Measurements from ENCODE around the gene CLEC16A.

CLEC16A gene

GRCh38 chr16:11080327-11080967, 136.1 kb downstream of the CLEC16A start:
- no peak for TF ChIP-seq CTCF (IDR thresholded peaks at IDR 0.05; ENCODE audit: low read length, missing control alignments)
- DNase-seq (ENCODE audit: low read depth), result no peak
- H3K4me3 ChIP-seq (replicated peaks; ENCODE audit: low read depth, low read length), result no peak overlapping the region

GRCh38 chr16:11080999-11081630, 136.8 kb downstream of the CLEC16A start:
- no peak overlapping the region for H3K4me3 ChIP-seq (replicated peaks; ENCODE audit: low read depth, low read length)
- TF ChIP-seq CTCF (IDR thresholded peaks at IDR 0.05; ENCODE audit: low read length, missing control alignments), result no peak
- no peak for DNase-seq (ENCODE audit: low read depth)

GRCh38 chr16:11082108-11082859, 137.9 kb downstream of the CLEC16A start:
- H3K4me3 ChIP-seq (replicated peaks; ENCODE audit: low read depth, low read length), result no peak overlapping the region
- DNase-seq (ENCODE audit: low read depth), result no peak
- no peak for TF ChIP-seq CTCF (IDR thresholded peaks at IDR 0.05; ENCODE audit: low read length, missing control alignments)

- no peak overlapping the region for H3K4me3 ChIP-seq (replicated peaks; ENCODE audit: low read depth, low read length)
- DNase-seq (ENCODE audit: low read depth), result no peak
- no peak for TF ChIP-seq CTCF (IDR thresholded peaks at IDR 0.05; ENCODE audit: low read length, missing control alignments)
Measured at GRCh38 chr16:11082860-11083388, 138.6 kb downstream of the CLEC16A start.

- peak; percentile 76 for DNase-seq (ENCODE audit: low read depth)
- TF ChIP-seq CTCF (IDR thresholded peaks at IDR 0.05; ENCODE audit: low read length, missing control alignments), result no peak
- H3K4me3 ChIP-seq (replicated peaks; ENCODE audit: low read depth, low read length), result no peak overlapping the region
Measured at GRCh38 chr16:11084484-11084875, 140.1 kb downstream of the CLEC16A start.

- no peak for TF ChIP-seq CTCF (IDR thresholded peaks at IDR 0.05; ENCODE audit: low read length, missing control alignments)
- DNase-seq (ENCODE audit: low read depth), result no peak
- H3K4me3 ChIP-seq (replicated peaks; ENCODE audit: low read depth, low read length), result no peak overlapping the region
Measured at GRCh38 chr16:11084876-11085485, 140.6 kb downstream of the CLEC16A start.

Data from fibroblast of pulmonary artery (primary cell).